ENCODE results near the gene FERMT2. TPM values are rescaled to one million over a fixed set of nuclear protein-coding genes. Genes with fewer than 3 reads are reported as not detected.
"Not testable (repeated sequence)": the region's sequence is repeated elsewhere in the genome, so short reads cannot be mapped to it uniquely, and the experiment has no call there.

FERMT2 gene
- total RNA-seq, 2 experiments from 2014 or later = 0.77 to 1.0 TPM

DNA sequence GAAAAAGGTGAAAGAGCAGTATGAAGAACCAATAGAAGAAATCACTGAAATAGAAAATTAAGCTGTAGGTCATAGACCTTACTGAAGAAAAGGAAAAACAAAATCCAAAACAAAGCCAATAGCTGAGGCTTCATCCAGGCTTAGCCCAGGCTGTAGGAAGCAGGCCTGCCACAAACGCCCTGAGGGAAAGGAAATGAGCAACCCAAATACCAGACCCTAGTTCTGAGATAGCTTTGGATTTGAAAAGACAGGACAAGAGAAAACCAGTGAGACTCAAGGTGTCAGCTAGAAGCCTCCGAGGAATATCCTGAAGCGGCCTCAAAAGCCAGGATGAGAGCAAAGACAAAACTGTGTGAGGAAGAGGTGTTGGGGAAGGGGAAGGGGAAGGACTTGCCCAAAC is 79.2 kb downstream of the FERMT2 start:
- Mint-ChIP-seq H3K4me3 (no peak overlapping the region), H3K27me3 (no peaks in the 10 kb centered on the region), H3K27ac (no peak overlapping the region), H3K4me1 (ENCODE audit: low read depth) (no peaks in the 10 kb centered on the region), H3K36me3 (ENCODE audit: low read depth) (no peaks in the 10 kb centered on the region), H3K9me3 (no peaks in the 10 kb centered on the region)
- CTCF ChIA-PET = no interaction called here
- POLR2A ChIA-PET = no interaction called here
- TF ChIP-seq, protein P1, sequence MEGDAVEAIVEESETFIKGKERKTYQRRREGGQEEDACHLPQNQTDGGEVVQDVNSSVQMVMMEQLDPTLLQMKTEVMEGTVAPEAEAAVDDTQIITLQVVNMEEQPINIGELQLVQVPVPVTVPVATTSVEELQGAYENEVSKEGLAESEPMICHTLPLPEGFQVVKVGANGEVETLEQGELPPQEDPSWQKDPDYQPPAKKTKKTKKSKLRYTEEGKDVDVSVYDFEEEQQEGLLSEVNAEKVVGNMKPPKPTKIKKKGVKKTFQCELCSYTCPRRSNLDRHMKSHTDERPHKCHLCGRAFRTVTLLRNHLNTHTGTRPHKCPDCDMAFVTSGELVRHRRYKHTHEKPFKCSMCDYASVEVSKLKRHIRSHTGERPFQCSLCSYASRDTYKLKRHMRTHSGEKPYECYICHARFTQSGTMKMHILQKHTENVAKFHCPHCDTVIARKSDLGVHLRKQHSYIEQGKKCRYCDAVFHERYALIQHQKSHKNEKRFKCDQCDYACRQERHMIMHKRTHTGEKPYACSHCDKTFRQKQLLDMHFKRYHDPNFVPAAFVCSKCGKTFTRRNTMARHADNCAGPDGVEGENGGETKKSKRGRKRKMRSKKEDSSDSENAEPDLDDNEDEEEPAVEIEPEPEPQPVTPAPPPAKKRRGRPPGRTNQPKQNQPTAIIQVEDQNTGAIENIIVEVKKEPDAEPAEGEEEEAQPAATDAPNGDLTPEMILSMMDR (IDR thresholded peaks at IDR 0.05) = no peak
- no peak for ATAC-seq
- intact Hi-C loops (cut with micrococcal nuclease) = no loop called here
- DNase-seq = no peak

DNA sequence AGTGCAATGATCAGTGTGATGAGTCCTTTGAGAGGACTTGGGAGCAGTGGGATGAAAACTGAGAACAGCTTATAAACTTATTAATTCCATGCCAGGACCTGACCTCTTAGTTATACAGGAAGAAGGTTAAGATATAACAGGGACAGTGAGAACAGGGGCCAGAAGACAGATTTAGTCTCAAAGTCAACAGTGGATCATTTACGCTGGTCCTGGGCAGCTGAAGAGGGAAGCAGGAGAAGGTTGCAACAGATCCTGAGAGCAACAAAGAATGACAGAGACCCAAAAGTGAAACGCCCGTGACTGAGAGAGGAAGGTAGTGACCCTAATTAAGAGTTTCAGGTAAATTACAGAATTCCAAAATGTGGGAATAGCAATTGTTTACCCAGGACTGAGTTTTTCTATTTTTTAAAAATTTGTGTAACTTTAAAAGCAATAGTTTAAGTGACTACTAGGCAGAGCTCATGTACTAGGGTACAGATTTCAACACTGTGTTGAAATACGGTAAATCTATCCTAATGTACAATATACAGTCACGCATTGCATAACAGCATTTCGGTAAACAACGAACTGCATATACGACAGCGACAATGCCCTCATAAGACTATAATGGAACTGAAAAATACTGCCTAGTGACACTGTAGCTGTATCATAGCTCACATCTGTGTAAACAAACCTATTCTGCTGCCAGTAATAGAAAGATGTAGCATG is 81.8 kb downstream of the FERMT2 start:
- CTCF ChIA-PET = interaction anchor here (0.8 to 0.9 kb wide), 2 partner anchors 22 to 92 kb away, joined by 3 read pairs; no protein-coding TSS in a partner anchor
- H3K27me3 Mint-ChIP-seq = no peaks in the 10 kb centered on the region
- POLR2A ChIA-PET = no interaction called here
- no peak overlapping the region for H3K4me3 Mint-ChIP-seq
- no peak overlapping the region for H3K27ac Mint-ChIP-seq
- no peaks in the 10 kb centered on the region for H3K9me3 Mint-ChIP-seq
- H3K4me1 Mint-ChIP-seq (ENCODE audit: low read depth) = no peaks in the 10 kb centered on the region
- TF ChIP-seq, protein P1 (IDR thresholded peaks at IDR 0.05) = no peak
- DNase-seq = no peak
- H3K36me3 Mint-ChIP-seq (ENCODE audit: low read depth) = no peaks in the 10 kb centered on the region
- no peak for ATAC-seq
- intact Hi-C loops (cut with micrococcal nuclease) = no loop called here

DNA sequence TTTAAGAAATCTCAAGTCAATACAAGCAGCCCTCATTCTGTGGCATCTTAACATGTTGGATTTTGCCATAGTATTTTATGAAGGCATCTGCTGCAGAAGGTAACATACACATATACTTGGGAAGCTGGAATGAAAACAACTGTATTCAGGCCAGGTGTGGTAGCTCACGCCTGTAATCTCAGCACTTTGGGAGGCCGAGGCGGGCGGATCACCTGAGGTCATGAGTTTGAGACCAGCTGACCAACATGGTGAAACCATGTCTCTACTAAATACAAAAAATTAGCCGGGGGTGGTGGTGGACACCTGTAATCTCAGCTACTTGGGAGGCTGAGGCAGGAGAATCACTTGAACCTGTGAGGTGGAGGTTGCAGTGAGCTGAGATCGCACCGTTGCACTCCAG is 86.0 kb downstream of the FERMT2 start:
- intact Hi-C loops (cut with micrococcal nuclease); H3K36me3 Mint-ChIP-seq (ENCODE audit: low read depth); H3K9me3 Mint-ChIP-seq; DNase-seq; CTCF ChIA-PET; H3K27me3 Mint-ChIP-seq; H3K4me3 Mint-ChIP-seq; H3K27ac Mint-ChIP-seq; H3K4me1 Mint-ChIP-seq (ENCODE audit: low read depth); ATAC-seq; POLR2A ChIA-PET: not testable (repeated sequence)

DNA sequence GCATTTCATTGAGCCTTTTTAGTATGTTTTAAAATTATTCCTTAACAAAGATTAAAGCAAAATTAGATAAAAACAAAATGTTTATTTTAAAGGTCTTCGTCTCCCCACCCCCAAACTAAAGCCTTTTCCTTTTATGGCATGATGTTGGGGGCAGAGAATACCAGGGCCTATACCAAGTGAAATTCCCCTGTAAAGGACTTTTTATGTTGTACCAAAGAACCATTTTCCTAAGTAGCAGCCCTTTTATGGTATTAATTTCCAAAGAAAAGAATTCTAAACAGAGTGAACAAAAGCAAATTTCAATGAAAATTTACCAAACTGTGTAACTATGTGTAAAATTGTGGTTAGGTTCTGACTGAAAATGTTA is 87.5 kb downstream of the FERMT2 start:
- Mint-ChIP-seq H3K4me3 (no peak overlapping the region), H3K36me3 (ENCODE audit: low read depth) (no peaks in the 10 kb centered on the region), H3K4me1 (ENCODE audit: low read depth) (no peaks in the 10 kb centered on the region), H3K9me3 (no peaks in the 10 kb centered on the region), H3K27me3 (no peaks in the 10 kb centered on the region), H3K27ac (no peak overlapping the region)
- CTCF ChIA-PET = no interaction called here
- TF ChIP-seq, protein P1 (IDR thresholded peaks at IDR 0.05) = no peak
- POLR2A ChIA-PET = no interaction called here
- ATAC-seq = no peak
- intact Hi-C loops (cut with micrococcal nuclease) = no loop called here
- DNase-seq = no peak

DNA sequence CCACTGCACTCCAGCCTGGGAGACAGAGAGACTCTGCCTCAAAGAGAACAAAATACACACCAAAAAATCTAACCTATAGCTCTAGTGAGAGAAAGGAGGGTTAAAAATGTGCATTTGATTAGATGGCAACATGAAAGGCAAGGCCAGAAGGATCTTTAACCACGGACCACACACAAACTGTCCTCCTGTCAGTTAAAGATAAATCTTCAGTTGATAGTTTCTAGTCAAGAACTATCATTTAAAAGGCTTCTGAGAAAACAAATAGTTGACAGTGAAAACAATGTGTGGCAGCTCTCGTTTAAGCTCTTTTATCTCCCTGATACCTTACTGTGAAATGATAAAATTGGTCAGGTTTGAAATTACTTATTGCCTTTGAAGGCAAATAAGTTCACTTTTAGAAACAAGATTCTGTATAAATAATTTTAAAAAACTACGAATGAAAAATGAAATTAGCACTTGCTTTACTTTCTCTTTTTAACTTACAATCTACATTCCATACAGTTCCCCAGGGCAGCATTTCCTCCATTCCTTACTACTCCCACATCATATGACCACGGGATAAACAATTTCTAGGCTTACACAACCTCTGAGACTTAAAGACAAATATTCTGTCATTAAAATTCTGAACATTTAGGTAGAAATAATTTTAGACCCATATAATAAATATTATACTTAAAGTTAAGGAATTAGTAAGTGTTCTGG is 88.1 kb downstream of the FERMT2 start:
- no peak for ATAC-seq
- H3K36me3 Mint-ChIP-seq (ENCODE audit: low read depth) = no peaks in the 10 kb centered on the region
- intact Hi-C loops (cut with micrococcal nuclease) = no loop called here
- H3K27ac Mint-ChIP-seq = no peak overlapping the region
- no peak for DNase-seq
- POLR2A ChIA-PET = no interaction called here
- no peaks in the 10 kb centered on the region for H3K27me3 Mint-ChIP-seq
- no peaks in the 10 kb centered on the region for H3K9me3 Mint-ChIP-seq
- TF ChIP-seq, protein P1 (IDR thresholded peaks at IDR 0.05) = no peak
- no peak overlapping the region for H3K4me3 Mint-ChIP-seq
- no peaks in the 10 kb centered on the region for H3K4me1 Mint-ChIP-seq (ENCODE audit: low read depth)
- CTCF ChIA-PET = no interaction called here

All from activated CD8-positive, alpha-beta T cell treated with anti-CD3 and anti-CD28 coated beads for 36 hours (primary cell).